Measurements from ENCODE around the gene ANKS4B.
"Not testable (repeated sequence)": the region's sequence is repeated elsewhere in the genome, so short reads cannot be mapped to it uniquely, and the experiment has no call there.

Gene ANKS4B

GRCh38 chr16:21264571-21265036 lies 31.1 kb downstream of the ANKS4B start:
- no peak for DNase-seq

- DNase-seq: no peak
Observed at GRCh38 chr16:21265104-21265837, 31.8 kb downstream of the ANKS4B start.

GRCh38 chr16:21267298-21267697 lies 33.8 kb downstream of the ANKS4B start:
- DNase-seq: no peak

GRCh38 chr16:21268236-21268635 lies 34.7 kb downstream of the ANKS4B start:
- no peak for DNase-seq

- DNase-seq: no peak
Observed at GRCh38 chr16:21272253-21272652, 38.8 kb downstream of the ANKS4B start.

GRCh38 chr16:21272763-21273162 lies 39.3 kb downstream of the ANKS4B start:
- DNase-seq: not testable (repeated sequence)

- no peak for DNase-seq
Observed at GRCh38 chr16:21274172-21274726, 40.8 kb downstream of the ANKS4B start.

- DNase-seq: no peak
Observed at GRCh38 chr16:21275529-21275928, 42.0 kb downstream of the ANKS4B start.

- no peak for DNase-seq
Observed at GRCh38 chr16:21276090-21276489, 42.6 kb downstream of the ANKS4B start.

- no peak for DNase-seq
Observed at GRCh38 chr16:21277045-21277926, 43.8 kb downstream of the ANKS4B start.

GRCh38 chr16:21277927-21278706 lies 44.6 kb downstream of the ANKS4B start, which contains the start of gene CRYM:
CRYM (minus strand) TSS chr16:21278290; CDS start chr16:21278251, 39 bp downstream.
- DNase-seq: peak; percentile 55

- DNase-seq: no peak
Observed at GRCh38 chr16:21279501-21279900, 46.0 kb downstream of the ANKS4B start.

- no peak for DNase-seq
Observed at GRCh38 chr16:21281698-21282389, 48.3 kb downstream of the ANKS4B start.

GRCh38 chr16:21283521-21284289 lies 50.2 kb downstream of the ANKS4B start:
- no peak for DNase-seq

GRCh38 chr16:21284414-21284813 lies 50.9 kb downstream of the ANKS4B start:
- DNase-seq: no peak

GRCh38 chr16:21285314-21285713 lies 51.8 kb downstream of the ANKS4B start:
- DNase-seq: no peak

- DNase-seq: not testable (repeated sequence)
Observed at GRCh38 chr16:21289789-21290188, 56.3 kb downstream of the ANKS4B start.

- DNase-seq: peak; percentile 55
Observed at GRCh38 chr16:21300309-21301167, 67.0 kb downstream of the ANKS4B start.

- peak; percentile 44 for DNase-seq
Observed at GRCh38 chr16:21301168-21301894, 67.8 kb downstream of the ANKS4B start.

Measured in activated naive CD4-positive, alpha-beta T cell treated with anti-CD3 and anti-CD28 coated beads, Interleukin-2, amount 50 U/mL, for 16 hours (primary cell).